Posterior cingulate gyrus (tissue), 11 donors: ENCODE measurements around the gene ARHGAP25.

Source experiments
- DNase-seq, 10 donors: peaks; one replicate each; pipeline versions ENCODE4 v3.0.0 to v3.0.0-alpha.2; 2020 to 2021; ENCODE audit warnings: mixed read lengths in 3 of 10
- intact Hi-C: fragments of 100-400 bp; cut with DNase I; formaldehyde crosslinking; loops from one replicate; pipeline ENCODE4 v1.15.1; 2023

ARHGAP25 gene

GRCh38 chr2:68853915-68854314, 119.3 kb downstream of the ARHGAP25 start:
- no peak for DNase-seq
- intact Hi-C loops = no loop called here

GRCh38 chr2:68854476-68854875, 119.9 kb downstream of the ARHGAP25 start:
- DNase-seq = no peak
- intact Hi-C loops = no loop called here

- intact Hi-C loops = no loop called here
- no peak for DNase-seq
Measured at GRCh38 chr2:68855550-68855949, 120.9 kb downstream of the ARHGAP25 start.

GRCh38 chr2:68857202-68857845, 122.7 kb downstream of the ARHGAP25 start:
- DNase-seq = no peak
- intact Hi-C loops = no loop called here

GRCh38 chr2:68857855-68858456, 123.3 kb downstream of the ARHGAP25 start:
- DNase-seq = no peak
- intact Hi-C loops = no loop called here

- intact Hi-C loops = no loop called here
- DNase-seq = no peak
Measured at GRCh38 chr2:68860111-68860510, 125.5 kb downstream of the ARHGAP25 start.

GRCh38 chr2:68861330-68861729, 126.7 kb downstream of the ARHGAP25 start:
- intact Hi-C loops = no loop called here
- DNase-seq = no peak

GRCh38 chr2:68862889-68863288, 128.3 kb downstream of the ARHGAP25 start:
- intact Hi-C loops = no loop called here
- peak in 1 of 10 donors; percentile 35 for DNase-seq

- no peak for DNase-seq
- intact Hi-C loops = no loop called here
Measured at GRCh38 chr2:68863996-68864395, 129.4 kb downstream of the ARHGAP25 start.

GRCh38 chr2:68865108-68865507, 130.5 kb downstream of the ARHGAP25 start:
- no peak for DNase-seq
- intact Hi-C loops = no loop called here

- intact Hi-C loops = no loop called here
- no peak for DNase-seq
Measured at GRCh38 chr2:68870215-68870614, 135.6 kb downstream of the ARHGAP25 start.

- no peak for DNase-seq
- intact Hi-C loops = no loop called here
Measured at GRCh38 chr2:68871159-68871764, 136.7 kb downstream of the ARHGAP25 start, which contains the start of gene BMP10. Gene BMP10, minus strand, starts transcription at chr2:68871397. Its CDS starts 39 bp downstream, at chr2:68871358.
